Activated naive CD4-positive, alpha-beta T cell treated with anti-CD3 and anti-CD28 coated beads, Interleukin-2, amount 50 U/mL, for 72 hours (primary cell): Measurements from ENCODE around the gene RAD51B. TPM values are rescaled to one million over a fixed set of nuclear protein-coding genes. Genes with fewer than 3 reads are reported as not detected.

ENCODE experiments used
- ATAC-seq, 2 donors: fragments of 150-1000 bp; cut with Tn5 transposase; 2 replicates each; pipeline ENCODE4 v1.10.0; 2021; ENCODE audit warnings: mild to moderate bottlenecking in 2 of 2, moderate library complexity in 2 of 2
- DNase-seq, 2 donors: peaks; one replicate each; pipeline ENCODE4 v3.0.0; 2021 to 2022; ENCODE audit warnings: low spot score in 2 of 2
- H3K27ac Mint-ChIP-seq, 2 donors: one replicate each; pipeline ENCODE4 v1.8.0; 2022; ENCODE audit warnings: mild to moderate bottlenecking in 2 of 2, mixed read lengths in 2 of 2
- H3K36me3 Mint-ChIP-seq, 2 donors: one replicate each; pipeline ENCODE4 v1.8.0; 2022; ENCODE audit warnings: mixed read lengths in 2 of 2
- H3K9me3 Mint-ChIP-seq, 2 donors: one replicate each; pipeline ENCODE4 v1.8.0; 2022; ENCODE audit warnings: mixed read lengths in 2 of 2
- total RNA-seq, 2 donors: library from RNA; stranded (reverse); gene quantifications; one replicate each; pipeline ENCODE4 v1.2.3, GENCODE V29; 2022

RAD51B gene
- total RNA-seq, 2 donors from 2014 or later: 36.5 to 53.0 TPM

- ATAC-seq (no peak), DNase-seq (no peak)
- Mint-ChIP-seq H3K27ac (no peak overlapping the region), H3K36me3 (no peaks in the 10 kb centered on the region), H3K9me3 (no peaks in the 10 kb centered on the region)
These were observed 582.3 kb downstream of the RAD51B start for GRCh38 chr14:68401855-68402254.

- Mint-ChIP-seq H3K9me3 (no peaks in the 10 kb centered on the region), H3K36me3 (no peaks in the 10 kb centered on the region), H3K27ac (no peak overlapping the region)
- DNase-seq: no peak
- no peak for ATAC-seq
These were observed 583.0 kb downstream of the RAD51B start for GRCh38 chr14:68402525-68403101.

- ATAC-seq: no peak
- DNase-seq: no peak
- H3K27ac Mint-ChIP-seq: peak overlapping the region in 1 of 2 donors; percentile 72
- no peaks in the 10 kb centered on the region for H3K36me3 Mint-ChIP-seq
- H3K9me3 Mint-ChIP-seq: no peaks in the 10 kb centered on the region
These were observed 583.9 kb downstream of the RAD51B start for GRCh38 chr14:68403191-68404145.

GRCh38 chr14:68404146-68404527 lies 584.6 kb downstream of the RAD51B start:
- Mint-ChIP-seq H3K36me3 (no peaks in the 10 kb centered on the region), H3K9me3 (no peaks in the 10 kb centered on the region), H3K27ac (peak overlapping the region; percentile 61 to 72)
- ATAC-seq (no peak), DNase-seq (no peak)

- no peaks in the 10 kb centered on the region for H3K9me3 Mint-ChIP-seq
- no peak for DNase-seq
- peak overlapping the region; percentile 61 to 72 for H3K27ac Mint-ChIP-seq
- H3K36me3 Mint-ChIP-seq: no peaks in the 10 kb centered on the region
- ATAC-seq: peak; percentile 32 to 86
These were observed 585.1 kb downstream of the RAD51B start for GRCh38 chr14:68404652-68405183.

- H3K36me3 Mint-ChIP-seq: no peaks in the 10 kb centered on the region
- no peak for DNase-seq
- ATAC-seq: peak; percentile 25 to 66
- H3K27ac Mint-ChIP-seq: no peak overlapping the region
- H3K9me3 Mint-ChIP-seq: no peaks in the 10 kb centered on the region
These were observed 586.4 kb downstream of the RAD51B start for GRCh38 chr14:68405961-68406360.

- H3K27ac Mint-ChIP-seq: no peak overlapping the region
- H3K9me3 Mint-ChIP-seq: no peaks in the 10 kb centered on the region
- ATAC-seq: no peak
- no peak for DNase-seq
- no peaks in the 10 kb centered on the region for H3K36me3 Mint-ChIP-seq
These were observed 587.7 kb downstream of the RAD51B start for GRCh38 chr14:68407285-68407684.

- no peaks in the 10 kb centered on the region for H3K9me3 Mint-ChIP-seq
- ATAC-seq (no peak), DNase-seq (no peak)
- H3K36me3 Mint-ChIP-seq: no peaks in the 10 kb centered on the region
- H3K27ac Mint-ChIP-seq: no peak overlapping the region
These were observed 588.2 kb downstream of the RAD51B start for GRCh38 chr14:68407825-68408224.

- no peaks in the 10 kb centered on the region for H3K36me3 Mint-ChIP-seq
- no peaks in the 10 kb centered on the region for H3K9me3 Mint-ChIP-seq
- H3K27ac Mint-ChIP-seq: no peak overlapping the region
- ATAC-seq (no peak), DNase-seq (no peak)
These were observed 589.1 kb downstream of the RAD51B start for GRCh38 chr14:68408680-68409079.

GRCh38 chr14:68409387-68409786 lies 589.8 kb downstream of the RAD51B start:
- DNase-seq (no peak), ATAC-seq (no peak)
- no peaks in the 10 kb centered on the region for H3K9me3 Mint-ChIP-seq
- peak overlapping the region in 1 of 2 donors; percentile 5 for H3K27ac Mint-ChIP-seq
- H3K36me3 Mint-ChIP-seq: no peaks in the 10 kb centered on the region

- H3K27ac Mint-ChIP-seq: no peak overlapping the region
- ATAC-seq: no peak
- H3K36me3 Mint-ChIP-seq: no peaks in the 10 kb centered on the region
- DNase-seq: no peak
- no peaks in the 10 kb centered on the region for H3K9me3 Mint-ChIP-seq
These were observed 593.2 kb downstream of the RAD51B start for GRCh38 chr14:68412505-68413465.

- H3K27ac Mint-ChIP-seq: no peak overlapping the region
- no peaks in the 10 kb centered on the region for H3K9me3 Mint-ChIP-seq
- DNase-seq (no peak), ATAC-seq (no peak)
- H3K36me3 Mint-ChIP-seq: no peaks in the 10 kb centered on the region
These were observed 593.9 kb downstream of the RAD51B start for GRCh38 chr14:68413509-68413908.

GRCh38 chr14:68414121-68414520 lies 594.5 kb downstream of the RAD51B start:
- no peak for ATAC-seq
- no peak for DNase-seq
- Mint-ChIP-seq H3K9me3 (no peaks in the 10 kb centered on the region), H3K36me3 (no peaks in the 10 kb centered on the region), H3K27ac (no peak overlapping the region)

GRCh38 chr14:68416171-68416570 lies 596.6 kb downstream of the RAD51B start:
- no peak for DNase-seq
- no peak for ATAC-seq
- Mint-ChIP-seq H3K9me3 (peaks cover 0 to 5% of the 10 kb centered on the region in 2 donors), H3K36me3 (no peaks in the 10 kb centered on the region), H3K27ac (no peak overlapping the region)

- ATAC-seq: no peak
These were observed 597.6 kb downstream of the RAD51B start for GRCh38 chr14:68417009-68417650.

More at GRCh38 chr14:68417009-68417650, 597.6 kb downstream of the RAD51B start:
- H3K36me3 Mint-ChIP-seq: no peaks in the 10 kb centered on the region
- no peak overlapping the region for H3K27ac Mint-ChIP-seq
- DNase-seq: no peak
- H3K9me3 Mint-ChIP-seq: peaks cover 0 to 5% of the 10 kb centered on the region in 2 donors
